Measurements from ENCODE around the gene TBC1D10B.

Gene TBC1D10B

GRCh38 chr16:30372038-30372712, 1.9 kb upstream of the TBC1D10B start:
- no peak for DNase-seq

- no peak for DNase-seq
Observed at GRCh38 chr16:30371248-30371816, 1.0 kb upstream of the TBC1D10B start.

- no peak for DNase-seq
Observed at GRCh38 chr16:30369938-30370455, 297 bp downstream of the TBC1D10B start.

GRCh38 chr16:30369091-30369937, 980 bp downstream of the TBC1D10B start:
- DNase-seq, result peak in 1 of 4 experiments; percentile 25

GRCh38 chr16:30368792-30369090, 1.6 kb downstream of the TBC1D10B start:
- peak in 1 of 4 experiments; percentile 9 for DNase-seq

- DNase-seq, result peak; percentile 75 to 88 (median 84)
Observed at GRCh38 chr16:30368122-30368791, 2.0 kb downstream of the TBC1D10B start.

GRCh38 chr16:30367349-30368009, 2.8 kb downstream of the TBC1D10B start:
- no peak for DNase-seq

GRCh38 chr16:30366511-30366910, 3.8 kb downstream of the TBC1D10B start:
- DNase-seq, result no peak

GRCh38 chr16:30365200-30365599, 5.1 kb downstream of the TBC1D10B start:
- no peak for DNase-seq

GRCh38 chr16:30361180-30361579, 9.1 kb downstream of the TBC1D10B start:
- no peak for DNase-seq

- no peak for DNase-seq
Observed at GRCh38 chr16:30359871-30360170, 10.5 kb downstream of the TBC1D10B start.

- no peak for DNase-seq
Observed at GRCh38 chr16:30358990-30359870, 11.1 kb downstream of the TBC1D10B start.

- DNase-seq, result no peak
Observed at GRCh38 chr16:30358577-30358936, 11.7 kb downstream of the TBC1D10B start.

- DNase-seq, result no peak
Observed at GRCh38 chr16:30357715-30358576, 12.3 kb downstream of the TBC1D10B start.

GRCh38 chr16:30357085-30357714, 13.1 kb downstream of the TBC1D10B start:
- DNase-seq, result no peak

- no peak for DNase-seq
Observed at GRCh38 chr16:30356401-30357084, 13.8 kb downstream of the TBC1D10B start.

- no peak for DNase-seq
Observed at GRCh38 chr16:30355954-30356308, 14.4 kb downstream of the TBC1D10B start.

GRCh38 chr16:30355144-30355953, 14.9 kb downstream of the TBC1D10B start, which contains the start of gene CD2BP2:
CD2BP2 (minus strand) TSS chr16:30355308; CDS start chr16:30354681, 627 bp downstream.
- DNase-seq, result peak; percentile 99 to 100 (median 100)

Data from suppressor macrophage (primary cell).